MM.1S (cell line): Measurements from ENCODE around the gene TBC1D7.

Experiments used
- CTCF ChIP-seq: fragments of 300-600 bp; sonication (generic); IDR thresholded peaks from 2 replicates; pipeline ENCODE4 v1.5.1; 2016; ENCODE audit warnings: antibody characterized with exemption, low read length, mixed read lengths
- EZH2 ChIP-seq: fragments of 300-600 bp; sonication (generic); optimal IDR thresholded peaks from 2 replicates; pipeline ENCODE3; 2017; ENCODE audit warnings: low read depth, mild to moderate bottlenecking, antibody characterized with exemption, low read length, mixed read lengths
- EZH2phosphoT487 ChIP-seq: fragments of 300-600 bp; sonication (generic); IDR thresholded peaks from 2 replicates; pipeline ENCODE4 v1.6.1; 2018; ENCODE audit warnings: antibody characterized with exemption, low read length

GRCh38 chr6:13377054-13377758, 48.9 kb upstream of the TBC1D7 start:
- TF ChIP-seq EZH2 (no peak), CTCF (no peak), EZH2phosphoT487 (no peak)
